RWPE1 (cell line): ENCODE results near the gene RWDD1.

Experiments used
- CTCF ChIA-PET: fragments of 350-600 bp; sonication (Branson Sonifier 250); formaldehyde crosslinking; extraction: SDS; loops from one replicate; lab custom pipeline; 2021; lab: Yijun Ruan, JAX
- POLR2A ChIA-PET: fragments of 400-600 bp; formaldehyde crosslinking; extraction: SDS; loops from one replicate; lab custom pipeline; 2020; ENCODE audit warnings: antibody characterized with exemption; ENCODE audit not compliant: low non-redundant PET; lab: Yijun Ruan, JAX
- DNase-seq: peaks from one replicate; pipeline ENCODE4 v3.0.0; 2012; ENCODE audit warnings: low spot score
- H3K27ac ChIP-seq: fragments of 450-650 bp; 2 replicates; pipeline ENCODE4 v1.5.1; 2017
- CTCF ChIP-seq: fragments of 450-650 bp; conservative IDR thresholded peaks from 2 replicates; pipeline ENCODE4 v1.5.1; 2017; ENCODE audit warnings: low read depth, mild to moderate bottlenecking

RWDD1 gene

GRCh38 chr6:116615937-116616736 lies 44.8 kb downstream of the RWDD1 start, which contains the start of gene RSPH4A:
Gene RSPH4A, plus strand, starts transcription at chr6:116616479. Its CDS starts 145 bp downstream, at chr6:116616624.
- CTCF ChIA-PET, result interaction anchor here (0.5 to 1.2 kb wide), 2 partner anchors 11 to 19 kb away, joined by 3 read pairs; no protein-coding TSS in a partner anchor
- DNase-seq, result peak; percentile 95
- POLR2A ChIA-PET, result no interaction called here
- H3K27ac ChIP-seq, result no peak within 1 kb of the TSS
- no peak for TF ChIP-seq CTCF

- ChIA-PET POLR2A (no interaction called here), CTCF (interaction anchor here (0.5 to 1.2 kb wide), 2 partner anchors 10 to 19 kb away, joined by 3 read pairs; no protein-coding TSS in a partner anchor)
- TF ChIP-seq CTCF, result no peak
- DNase-seq, result peak; percentile 6
- no peak overlapping the region for H3K27ac ChIP-seq
These were observed 45.4 kb downstream of the RWDD1 start for GRCh38 chr6:116616737-116617053.

DNA sequence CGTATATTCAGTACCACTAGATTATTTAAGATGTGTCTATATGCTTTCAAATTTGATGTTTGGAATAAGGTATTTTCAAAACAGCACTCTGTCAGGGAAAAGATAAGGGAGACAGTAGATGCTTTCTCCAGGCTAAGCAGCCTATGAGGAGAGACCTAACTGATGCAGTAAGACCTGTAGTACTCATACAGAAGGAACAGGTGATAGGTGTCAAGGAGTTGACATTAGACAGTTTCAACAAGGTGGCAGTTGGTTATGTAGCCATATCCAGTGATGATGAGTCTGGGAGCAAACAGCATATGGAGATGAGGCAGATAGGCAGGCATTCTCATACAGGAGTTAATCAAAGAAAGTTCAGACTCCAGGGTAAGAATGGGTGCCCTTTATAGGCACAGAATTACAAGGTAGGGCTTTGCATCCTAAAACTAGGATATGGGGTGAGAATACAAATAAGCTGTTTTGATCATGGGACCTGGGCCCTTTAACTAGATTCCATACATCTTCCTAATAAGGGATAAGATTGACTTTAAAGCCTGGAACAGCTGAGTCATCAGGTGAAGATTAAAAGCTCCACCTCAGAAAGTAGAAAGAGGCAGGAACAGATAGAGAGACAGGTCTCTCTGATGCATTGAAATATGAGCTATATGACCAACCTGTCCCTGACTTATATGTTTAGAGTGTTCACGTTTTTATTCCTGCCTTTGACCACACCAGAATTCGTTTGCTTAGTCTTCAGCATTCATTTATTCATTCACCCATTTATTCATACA lies 52.9 kb downstream of the RWDD1 start:
- ChIA-PET POLR2A (no interaction called here), CTCF (no interaction called here)
- no peak for TF ChIP-seq CTCF
- DNase-seq, result no peak
- H3K27ac ChIP-seq, result no peak overlapping the region

- POLR2A ChIA-PET, result no interaction called here
- CTCF ChIA-PET, result no interaction called here
- TF ChIP-seq CTCF, result no peak
These were observed 54.6 kb downstream of the RWDD1 start for GRCh38 chr6:116625872-116626271.

DNA sequence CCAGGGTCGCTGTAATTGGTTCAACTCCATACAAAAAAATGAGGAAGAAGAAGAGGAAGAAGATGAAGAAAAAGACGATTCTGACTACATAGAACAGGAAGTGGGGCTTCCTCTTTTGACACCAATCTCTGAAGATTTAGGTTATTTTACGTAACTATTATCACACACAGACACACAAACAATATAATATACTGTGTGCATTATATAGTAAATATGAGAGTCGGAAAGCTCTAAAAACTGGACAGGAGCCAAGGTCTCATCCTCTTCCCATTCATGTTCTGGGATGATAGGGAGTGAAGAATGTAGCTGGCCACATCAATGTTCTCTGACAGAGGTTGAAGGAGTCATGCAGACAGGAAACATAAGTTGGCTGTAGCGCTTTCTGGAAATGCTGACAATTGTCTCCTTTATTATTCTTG lies 58.3 kb downstream of the RWDD1 start:
- H3K27ac ChIP-seq, result no peak overlapping the region
- ChIA-PET CTCF (interaction anchor here (0.8 kb wide), 1 partner anchor 16 kb away, joined by 3 read pairs; no protein-coding TSS in a partner anchor), POLR2A (no interaction called here)
- no peak for TF ChIP-seq CTCF
- DNase-seq, result no peak

More at GRCh38 chr6:116625872-116626271, 54.6 kb downstream of the RWDD1 start:
- no peak for DNase-seq
- no peak overlapping the region for H3K27ac ChIP-seq

GRCh38 chr6:116631379-116631990 lies 60.2 kb downstream of the RWDD1 start:
- ChIA-PET CTCF (no interaction called here), POLR2A (no interaction called here)
- TF ChIP-seq CTCF, result no peak
- H3K27ac ChIP-seq, result no peak overlapping the region
- DNase-seq, result no peak
